HepG2 (cell line): ENCODE results near the gene FNDC3B. TPM values are rescaled to one million over a fixed set of nuclear protein-coding genes. Genes with fewer than 3 reads are reported as not detected.
A peak's percentile ranks its signal among the peaks of the same experiment; 100 is the strongest.

Experiments used
- ATAC-seq: fragments of 200-7000 bp; cut with Tn5 transposase; 3 replicates; pipeline ENCODE4 v1.9.1; 2020; ENCODE audit warnings: mild to moderate bottlenecking, moderate library complexity
- BruUV-seq: library from RNA; stranded (reverse); fragments of 400-500 nt; replicated peaks from 2 replicates; lab custom pipeline; 2021; lab: Mats Ljungman, UMichigan
- CTCF ChIA-PET: fragments of 300-600 bp; formaldehyde crosslinking; extraction: SDS; loops from one replicate; lab custom pipeline; 2021; ENCODE audit warnings: low total read pairs, inconsistent platforms, low intra/inter-chr PET ratio; lab: Yijun Ruan, JAX
- POLR2A ChIA-PET: fragments of 350-600 bp; sonication (Branson Sonifier 250); formaldehyde crosslinking; loops from one replicate; lab custom pipeline; 2020; ENCODE audit warnings: antibody characterized with exemption, inconsistent platforms; lab: Yijun Ruan, JAX
- DNase-seq: peaks from one replicate; pipeline ENCODE4 v3.0.0-alpha.2; 2015; ENCODE audit warnings: low spot score
- FAIRE-seq: peaks from 3 replicates; lab custom pipeline; 2011; peaks lifted over from hg19 to GRCh38; lab: Jason Lieb, UNC
- H2AFZ ChIP-seq: one replicate; pipeline ENCODE4 v1.6.1; 2011; ENCODE audit warnings: low read length, inconsistent platforms
- H3K27ac ChIP-seq: fragments of 300-600 bp; 3 replicates; pipeline ENCODE4 v1.8.0; 2011; ENCODE audit warnings: mixed run types, mild to moderate bottlenecking, mixed read lengths, low read length, inconsistent platforms; ENCODE audit not compliant: insufficient read depth; ENCODE audit errors: extremely low read length
- H3K27me3 ChIP-seq, 2 experiments: fragments of 200-600 bp in 1 of 2; 2 replicates in 1 of 2; 3 replicates in 1 of 2; pipeline versions ENCODE4 v1.6.0 to v1.8.0; 2011; ENCODE audit warnings: low read length in 2 of 2, mild to moderate bottlenecking in 2 of 2, moderate library complexity in 2 of 2, inconsistent platforms in 1 of 2; ENCODE audit not compliant: insufficient read depth in 2 of 2, control insufficient read depth in 1 of 2
- H3K36me3 ChIP-seq, 2 experiments: fragments of 200-600 bp in 1 of 2; replicated peaks in 1 of 2; 2 replicates in 1 of 2; 3 replicates in 1 of 2; pipeline versions ENCODE4 v1.5.1 to v1.8.0; 2011; ENCODE audit warnings: low read length in 2 of 2, inconsistent platforms in 1 of 2; ENCODE audit not compliant: insufficient read depth in 2 of 2, control insufficient read depth in 1 of 2
- H3K4me1 ChIP-seq: 2 replicates; pipeline ENCODE4 v1.5.1; 2012; ENCODE audit warnings: low read length, inconsistent platforms; ENCODE audit not compliant: insufficient read depth
- H3K4me2 ChIP-seq: 2 replicates; pipeline ENCODE4 v1.6.0; 2011; ENCODE audit warnings: low read depth, low read length, inconsistent platforms
- H3K4me3 ChIP-seq, 3 experiments: fragments of 200-600 bp in 1 of 3; sonication (generic), shearing (Covaris generic) in 1 of 3; replicated peaks in 1 of 3; 2 replicates each; pipeline ENCODE4 v1.5.1; 2011 to 2016; ENCODE audit warnings: low read length in 3 of 3, inconsistent platforms in 2 of 3, low read depth in 2 of 3, mild to moderate bottlenecking in 2 of 3, control low read depth in 1 of 3, mixed read lengths in 1 of 3; ENCODE audit not compliant: insufficient read depth in 1 of 3
- H3K79me2 ChIP-seq: one replicate; pipeline ENCODE4 v1.6.1; 2011; ENCODE audit warnings: low read length, inconsistent platforms; ENCODE audit not compliant: insufficient read depth
- H3K9ac ChIP-seq: 2 replicates; pipeline ENCODE4 v1.6.0; 2011; ENCODE audit warnings: mild to moderate bottlenecking, low read depth, low read length, inconsistent platforms; ENCODE audit not compliant: insufficient read depth
- H3K9me3 ChIP-seq: 2 replicates; pipeline ENCODE4 v1.5.1; 2012; ENCODE audit warnings: mild to moderate bottlenecking, low read length
- H4K20me1 ChIP-seq: 2 replicates; pipeline ENCODE4 v1.6.0; 2011; ENCODE audit warnings: inconsistent platforms, mild to moderate bottlenecking, low read length, moderate library complexity; ENCODE audit not compliant: insufficient read depth
- AGO1 ChIP-seq: fragments of 200-400 bp; formaldehyde crosslinking; IDR thresholded peaks from 2 replicates; pipeline ENCODE4 v1.6.1; 2017; ENCODE audit warnings: mild to moderate bottlenecking, low read depth, low read length, moderate library complexity; ENCODE audit not compliant: poor library complexity, severe bottlenecking
- FOXJ3 ChIP-seq: sonication (generic); formaldehyde crosslinking; IDR thresholded peaks from 2 replicates; pipeline ENCODE4 v1.4.0; 2020; ENCODE audit warnings: missing genetic modification reagents, mild to moderate bottlenecking, borderline replicate concordance
- JUNB ChIP-seq: sonication (generic); formaldehyde crosslinking; IDR thresholded peaks from 2 replicates; pipeline ENCODE4 v1.8.0; 2022; ENCODE audit warnings: missing genetic modification reagents, mild to moderate bottlenecking, borderline replicate concordance
- MBD4 ChIP-seq: IDR thresholded peaks from 2 replicates; pipeline ENCODE4 v1.6.1; 2012; ENCODE audit warnings: low read length, inconsistent platforms, borderline replicate concordance
- MXI1 ChIP-seq: IDR thresholded peaks from 3 replicates; pipeline ENCODE4 v1.6.1; 2012; ENCODE audit warnings: low read depth, low read length, inconsistent platforms, borderline replicate concordance
- POLR2G ChIP-seq: fragments of 200-400 bp; formaldehyde crosslinking; IDR thresholded peaks from 2 replicates; pipeline ENCODE4 v1.6.1; 2018; ENCODE audit warnings: mild to moderate bottlenecking, low read depth, low read length, moderate library complexity
- RARG ChIP-seq: sonication (generic); formaldehyde crosslinking; IDR thresholded peaks from 2 replicates; pipeline ENCODE4 v1.4.0; 2020; ENCODE audit warnings: low read depth, mild to moderate bottlenecking, missing genetic modification reagents
- RBM22 ChIP-seq: fragments of 200-400 bp; formaldehyde crosslinking; optimal IDR thresholded peaks from 2 replicates; pipeline ENCODE3; 2017; ENCODE audit warnings: mild to moderate bottlenecking, low read length, moderate library complexity
- ZNF124 ChIP-seq: sonication (generic); formaldehyde crosslinking; IDR thresholded peaks from 2 replicates; pipeline ENCODE4 v1.4.0; 2020; ENCODE audit warnings: missing genetic modification reagents
- ZNF557 ChIP-seq: sonication (generic); formaldehyde crosslinking; IDR thresholded peaks from 2 replicates; pipeline ENCODE4 v1.4.0; 2020; ENCODE audit warnings: missing genetic modification reagents
- ZNF562 ChIP-seq: sonication (generic); formaldehyde crosslinking; IDR thresholded peaks from 2 replicates; pipeline ENCODE4 v1.8.0; 2022; ENCODE audit warnings: missing genetic modification reagents, borderline replicate concordance
- ZNF7 ChIP-seq: IDR thresholded peaks from 2 replicates; pipeline ENCODE4 v1.6.1; 2016; ENCODE audit warnings: missing biosample characterization, missing genetic modification reagents
- WGBS: methylation state at CpG from one replicate; pipeline ENCODE4 v1.1.6; 2017; ENCODE audit warnings: low lambda C conversion rate; 5-methylcytosine and 5-hydroxymethylcytosine counted together
- in situ Hi-C: cut with HindIII; loops from 2 replicates; pipeline ENCODE4 v1.10.0; 2017; ENCODE audit warnings: low pct_unique_long_range_greater_than_20kb; ENCODE audit not compliant: extremely low pct_ligation_motif_present
- intact Hi-C: fragments of 100-400 bp; cut with micrococcal nuclease; formaldehyde crosslinking; loops from one replicate; pipeline ENCODE4 v1.10.0; 2022; ENCODE audit not compliant: unreplicated experiment
- polyA plus RNA-seq, 8 experiments: library from polyadenylated mRNA; depleted of rRNA in 3 of 8; stranded (reverse) in 7 of 8; unstranded in 1 of 8; fragments of >200 nt; fragmentation: Illumina TruSeq in 4 of 8; extraction: Trizol in 4 of 8; gene quantifications; 2 replicates each; pipeline versions ENCODE4 v1.2.1 to v1.2.3, GENCODE V29; 2011 to 2016; ENCODE audit warnings: low read depth in 4 of 8, missing spikeins in 1 of 8, mixed read lengths in 1 of 8; ENCODE audit not compliant: insufficient read depth in 1 of 8
- total RNA-seq, 5 experiments: library from RNA; depleted of rRNA; stranded (reverse); fragments of >200 nt; fragmentation: Illumina TruSeq; extraction: Trizol; gene quantifications; 2 replicates each; pipeline ENCODE4 v1.2.3, GENCODE V29; 2016; ENCODE audit warnings: low read depth in 1 of 5
- TF ChIP-seq, protein P1 (sequence below): sonication (generic); formaldehyde crosslinking; IDR thresholded peaks from 2 replicates; pipeline ENCODE4 v1.4.0; 2020; ENCODE audit warnings: mild to moderate bottlenecking, missing genetic modification reagents
- TF ChIP-seq, protein P2 (sequence below): sonication (generic); formaldehyde crosslinking; IDR thresholded peaks from 2 replicates; pipeline ENCODE4 v1.4.0; 2020; ENCODE audit warnings: missing genetic modification reagents; ENCODE audit errors: not compliant biosample characterization

FNDC3B gene
- total and polyA plus RNA-seq, 2 of the 13 experiments (the other 11 are each of a cell fraction or from before 2014, with no cell fraction given): 74.8 to 103 TPM

DNA sequence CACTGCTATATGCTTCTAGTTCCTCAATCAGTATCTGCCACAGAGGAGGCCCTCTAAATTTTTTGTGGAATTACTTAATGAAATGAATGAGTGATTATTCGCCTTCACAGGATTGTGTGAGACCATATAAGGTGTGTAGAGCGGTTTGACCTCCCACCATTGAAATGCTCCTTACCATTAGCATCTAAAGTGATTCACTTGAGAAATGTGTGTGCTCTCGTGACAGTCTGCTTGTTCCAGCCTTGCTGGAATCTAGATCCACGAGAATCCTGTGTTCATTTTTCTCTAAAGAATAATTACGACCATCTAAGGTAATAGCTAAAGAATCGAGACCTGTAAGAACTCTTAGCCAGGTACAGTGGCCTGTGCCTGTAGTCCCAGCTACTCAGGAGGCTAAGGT lies 126.9 kb downstream of the FNDC3B start:
- WGBS: 91% methylated on average over 6 of the region's 6 CpGs
- H3K4me1 ChIP-seq: peaks cover 90% of the 10 kb centered on the region
- ChIA-PET POLR2A (no interaction called here), CTCF (no interaction called here)
- intact Hi-C loops (no loop called here), in situ Hi-C loops (no loop called here)
- peaks cover 100% of the 10 kb centered on the region for H4K20me1 ChIP-seq
- no peaks in the 10 kb centered on the region for H3K27me3 ChIP-seq
- no peak overlapping the region for H3K4me3 ChIP-seq
- DNase-seq (no peak), ATAC-seq (no peak), FAIRE-seq (no peak)
- H3K4me2 ChIP-seq: no peak overlapping the region
- peak overlapping the region; percentile 9 for H3K27ac ChIP-seq
- H3K9me3 ChIP-seq: no peaks in the 10 kb centered on the region
- H3K36me3 ChIP-seq: peaks cover 13 to 50% of the 10 kb centered on the region in 2 experiments
- no TSS peak for BruUV-seq
- TF ChIP-seq RARG (CRISPR knock-in tag) (no peak), MXI1 (no peak), ZNF562 (CRISPR knock-in tag) (no peak), ZNF124 (no peak), FOXJ3 (no peak), RBM22 (peak; percentile 94), MBD4 (peak; percentile 27; the same call in 1 of the 2 replicates), AGO1 (no peak), ZNF7 (0 out of 2 replicates have a peak, but pooled peaks have one; percentile 21), ZNF557 (CRISPR knock-in tag) (no peak), JUNB (CRISPR knock-in tag) (no peak), POLR2G (peak; percentile 29; the same call in 1 of the 2 replicates)
- TF ChIP-seq, protein P1, sequence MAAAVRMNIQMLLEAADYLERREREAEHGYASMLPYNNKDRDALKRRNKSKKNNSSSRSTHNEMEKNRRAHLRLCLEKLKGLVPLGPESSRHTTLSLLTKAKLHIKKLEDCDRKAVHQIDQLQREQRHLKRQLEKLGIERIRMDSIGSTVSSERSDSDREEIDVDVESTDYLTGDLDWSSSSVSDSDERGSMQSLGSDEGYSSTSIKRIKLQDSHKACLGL: no peak
- TF ChIP-seq, protein P2, sequence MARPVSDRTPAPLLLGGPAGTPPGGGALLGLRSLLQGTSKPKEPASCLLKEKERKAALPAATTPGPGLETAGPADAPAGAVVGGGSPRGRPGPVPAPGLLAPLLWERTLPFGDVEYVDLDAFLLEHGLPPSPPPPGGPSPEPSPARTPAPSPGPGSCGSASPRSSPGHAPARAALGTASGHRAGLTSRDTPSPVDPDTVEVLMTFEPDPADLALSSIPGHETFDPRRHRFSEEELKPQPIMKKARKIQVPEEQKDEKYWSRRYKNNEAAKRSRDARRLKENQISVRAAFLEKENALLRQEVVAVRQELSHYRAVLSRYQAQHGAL (CRISPR knock-in tag): no peak
- H3K9ac ChIP-seq: no peak overlapping the region
- peaks cover 98% of the 10 kb centered on the region for H3K79me2 ChIP-seq
- H2AFZ ChIP-seq: no peak overlapping the region
